ENCODE measurements around the gene AREL1. TPM values are rescaled to one million over a fixed set of nuclear protein-coding genes. Genes with fewer than 3 reads are reported as not detected.

AREL1 gene
- total RNA-seq, 2 experiments from 2014 or later, result 30.6 to 35.9 TPM

DNA sequence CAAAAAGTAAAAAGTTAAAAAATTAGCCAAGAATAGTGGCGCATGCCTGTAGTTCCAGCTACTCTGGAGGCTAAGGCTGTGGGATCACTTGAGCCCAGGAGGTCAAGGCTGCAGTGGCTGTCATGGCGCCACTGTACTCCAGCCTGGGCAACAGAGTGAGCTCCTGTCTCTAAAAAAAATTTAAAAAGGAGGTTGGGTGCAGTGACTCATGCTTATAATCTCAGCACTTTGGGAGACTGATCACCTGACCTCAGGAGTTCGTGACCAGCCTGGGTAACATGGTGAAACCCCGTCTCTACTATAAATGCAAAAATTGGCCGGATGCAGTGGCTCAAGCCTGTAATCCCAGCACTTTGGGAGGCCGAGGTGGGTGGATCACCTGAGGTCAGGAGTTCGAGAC lies 42.0 kb upstream of the AREL1 start:
- Histone ChIP-seq H3K4me3 (ENCODE audit: low read length) (no peak overlapping the region), H3K27me3 (ENCODE audit: control insufficient read depth in 1 of 2, insufficient read depth in 2 of 2, low read length in 2 of 2) (no peaks in the 10 kb centered on the region), H3K9me3 (ENCODE audit: control insufficient read depth in 1 of 2, insufficient read depth in 1 of 2, low read length in 2 of 2) (peaks cover 0 to 7% of the 10 kb centered on the region in 2 experiments), H3K36me3 (ENCODE audit: insufficient read depth, low read length) (no peaks in the 10 kb centered on the region), H3K27ac (ENCODE audit: low read depth in 1 of 2, low read length in 2 of 2) (no peak overlapping the region), H3K4me1 (ENCODE audit: insufficient read depth, low read length) (no peaks in the 10 kb centered on the region)
- Mint-ChIP-seq H3K4me1 (ENCODE audit: low read depth) (no peaks in the 10 kb centered on the region), H3K9me3 (peaks cover 3% of the 10 kb centered on the region), H3K27me3 (no peaks in the 10 kb centered on the region), H3K36me3 (ENCODE audit: low read depth) (no peaks in the 10 kb centered on the region), H3K27ac (no peak overlapping the region), H3K4me3 (no peak overlapping the region)
- POLR2A ChIA-PET, result no interaction called here
- intact Hi-C loops (cut with DNase I, micrococcal nuclease), result no loop called here
- no peak for DNase-seq
- TF ChIP-seq, protein P1, sequence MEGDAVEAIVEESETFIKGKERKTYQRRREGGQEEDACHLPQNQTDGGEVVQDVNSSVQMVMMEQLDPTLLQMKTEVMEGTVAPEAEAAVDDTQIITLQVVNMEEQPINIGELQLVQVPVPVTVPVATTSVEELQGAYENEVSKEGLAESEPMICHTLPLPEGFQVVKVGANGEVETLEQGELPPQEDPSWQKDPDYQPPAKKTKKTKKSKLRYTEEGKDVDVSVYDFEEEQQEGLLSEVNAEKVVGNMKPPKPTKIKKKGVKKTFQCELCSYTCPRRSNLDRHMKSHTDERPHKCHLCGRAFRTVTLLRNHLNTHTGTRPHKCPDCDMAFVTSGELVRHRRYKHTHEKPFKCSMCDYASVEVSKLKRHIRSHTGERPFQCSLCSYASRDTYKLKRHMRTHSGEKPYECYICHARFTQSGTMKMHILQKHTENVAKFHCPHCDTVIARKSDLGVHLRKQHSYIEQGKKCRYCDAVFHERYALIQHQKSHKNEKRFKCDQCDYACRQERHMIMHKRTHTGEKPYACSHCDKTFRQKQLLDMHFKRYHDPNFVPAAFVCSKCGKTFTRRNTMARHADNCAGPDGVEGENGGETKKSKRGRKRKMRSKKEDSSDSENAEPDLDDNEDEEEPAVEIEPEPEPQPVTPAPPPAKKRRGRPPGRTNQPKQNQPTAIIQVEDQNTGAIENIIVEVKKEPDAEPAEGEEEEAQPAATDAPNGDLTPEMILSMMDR (IDR thresholded peaks at IDR 0.05), result no peak
- CTCF ChIA-PET, result no interaction called here
- no peak for ATAC-seq (ENCODE audit: poor library complexity)

DNA sequence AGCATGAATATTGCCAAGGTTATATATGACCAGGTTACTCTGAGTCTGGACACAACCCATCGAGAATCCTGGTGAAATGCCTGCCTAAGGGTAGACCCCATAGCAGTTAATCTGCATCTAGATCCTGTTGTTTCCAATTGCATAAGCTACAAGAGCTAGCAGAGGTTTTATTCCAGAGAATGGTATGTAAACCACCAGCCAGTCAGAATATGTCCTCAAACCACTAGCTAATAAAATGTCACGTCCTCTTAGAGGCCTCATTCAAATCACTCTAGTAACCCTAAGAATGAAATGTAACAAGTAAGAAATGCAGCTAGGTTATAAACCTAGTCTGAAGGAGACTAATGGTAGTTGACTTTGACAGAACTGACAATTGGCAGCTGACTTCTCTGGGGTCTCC lies 41.3 kb upstream of the AREL1 start:
- H3K27ac ChIP-seq (ENCODE audit: low read depth in 1 of 2, low read length in 2 of 2), result no peak overlapping the region
- ChIA-PET CTCF (no interaction called here), POLR2A (interaction anchor here (1.0 kb wide), 1 partner anchor 9 kb away, joined by 3 read pairs; no protein-coding TSS in a partner anchor)
- H3K27ac Mint-ChIP-seq, result no peak overlapping the region
- H3K27me3 ChIP-seq (ENCODE audit: control insufficient read depth in 1 of 2, insufficient read depth in 2 of 2, low read length in 2 of 2), result no peaks in the 10 kb centered on the region
- H3K27me3 Mint-ChIP-seq, result no peaks in the 10 kb centered on the region
- TF ChIP-seq, protein P1 (IDR thresholded peaks at IDR 0.05), result no peak
- no peak overlapping the region for H3K4me3 Mint-ChIP-seq
- H3K4me3 ChIP-seq (ENCODE audit: low read length), result no peak overlapping the region
- H3K4me1 ChIP-seq (ENCODE audit: insufficient read depth, low read length), result no peaks in the 10 kb centered on the region
- H3K9me3 ChIP-seq (ENCODE audit: control insufficient read depth in 1 of 2, insufficient read depth in 1 of 2, low read length in 2 of 2), result peaks cover 0 to 7% of the 10 kb centered on the region in 2 experiments
- intact Hi-C loops (cut with DNase I, micrococcal nuclease), result no loop called here
- DNase-seq (no peak), ATAC-seq (ENCODE audit: poor library complexity) (no peak)
- no peaks in the 10 kb centered on the region for H3K36me3 Mint-ChIP-seq (ENCODE audit: low read depth)
- no peaks in the 10 kb centered on the region for H3K4me1 Mint-ChIP-seq (ENCODE audit: low read depth)
- peaks cover 3% of the 10 kb centered on the region for H3K9me3 Mint-ChIP-seq
- no peaks in the 10 kb centered on the region for H3K36me3 ChIP-seq (ENCODE audit: insufficient read depth, low read length)

DNA sequence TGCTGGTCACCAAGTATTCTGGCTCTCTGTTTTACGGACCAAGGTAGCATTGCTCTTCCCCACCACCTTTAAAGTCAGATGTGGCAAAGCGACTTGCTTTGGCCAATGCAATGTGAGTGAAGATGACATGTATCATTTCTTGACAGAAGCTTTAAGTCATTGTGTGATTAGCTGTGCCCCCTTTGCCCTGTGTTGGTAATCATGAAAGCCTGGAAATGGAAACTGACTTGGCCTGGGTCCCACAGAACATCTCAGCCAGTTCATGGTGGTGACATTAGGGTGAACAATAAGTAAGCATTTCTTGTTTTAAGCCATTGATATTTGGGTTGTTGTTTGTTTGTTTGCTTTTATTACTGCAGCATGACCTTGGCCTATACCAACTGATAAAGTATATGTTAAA lies 34.4 kb upstream of the AREL1 start:
- H3K4me1 ChIP-seq (ENCODE audit: insufficient read depth, low read length), result no peaks in the 10 kb centered on the region
- Mint-ChIP-seq H3K9me3 (no peaks in the 10 kb centered on the region), H3K4me1 (ENCODE audit: low read depth) (no peaks in the 10 kb centered on the region), H3K27ac (no peak overlapping the region), H3K27me3 (no peaks in the 10 kb centered on the region), H3K4me3 (no peak overlapping the region), H3K36me3 (ENCODE audit: low read depth) (no peaks in the 10 kb centered on the region)
- H3K27me3 ChIP-seq (ENCODE audit: control insufficient read depth in 1 of 2, insufficient read depth in 2 of 2, low read length in 2 of 2), result no peaks in the 10 kb centered on the region
- ChIA-PET CTCF (interaction anchor here (0.9 kb wide), 1 partner anchor 16 kb away, joined by 3 read pairs; the partner anchor contains the start of gene YLPM1), POLR2A (no interaction called here)
- TF ChIP-seq, protein P1 (IDR thresholded peaks at IDR 0.05), result no peak
- ATAC-seq (ENCODE audit: poor library complexity) (no peak), DNase-seq (no peak)
- H3K27ac ChIP-seq (ENCODE audit: low read depth in 1 of 2, low read length in 2 of 2), result no peak overlapping the region
- peaks cover 0 to 4% of the 10 kb centered on the region in 2 experiments for H3K9me3 ChIP-seq (ENCODE audit: control insufficient read depth in 1 of 2, insufficient read depth in 1 of 2, low read length in 2 of 2)
- intact Hi-C loops (cut with DNase I, micrococcal nuclease), result no loop called here
- no peaks in the 10 kb centered on the region for H3K36me3 ChIP-seq (ENCODE audit: insufficient read depth, low read length)
- no peak overlapping the region for H3K4me3 ChIP-seq (ENCODE audit: low read length)

Measured in CD4-positive, alpha-beta T cell (primary cell).